Neural progenitor cell (in vitro differentiated cells): Measurements from ENCODE around the gene CABP7. TPM values are rescaled to one million over a fixed set of nuclear protein-coding genes. Genes with fewer than 3 reads are reported as not detected.

Source experiments
- DNase-seq: peaks from one replicate; pipeline ENCODE4 v3.0.0-alpha.2; 2016; ENCODE audit warnings: low spot score
- H2AFZ ChIP-seq: fragments of 200-600 bp; sonication (generic); replicated peaks from 2 replicates; pipeline ENCODE4 v1.6.1; 2016; ENCODE audit warnings: antibody characterized with exemption
- H3F3A ChIP-seq: fragments of 200-600 bp; sonication (generic); 2 replicates; pipeline ENCODE4 v1.6.1; 2016; ENCODE audit warnings: antibody characterized with exemption, low read depth
- H3K27ac ChIP-seq: fragments of 200-600 bp; sonication (generic); 2 replicates; pipeline ENCODE4 v1.5.1; 2016; ENCODE audit warnings: mild to moderate bottlenecking
- H3K27me3 ChIP-seq: fragments of 200-600 bp; sonication (generic); 2 replicates; pipeline ENCODE4 v1.6.1; 2016; ENCODE audit warnings: mild to moderate bottlenecking, moderate library complexity
- H3K36me3 ChIP-seq: fragments of 200-600 bp; sonication (generic); 2 replicates; pipeline ENCODE4 v1.5.1; 2016
- H3K4me1 ChIP-seq: fragments of 200-600 bp; sonication (generic); 2 replicates; pipeline ENCODE4 v1.6.1; 2016; ENCODE audit warnings: mixed run types
- H3K4me2 ChIP-seq: fragments of 200-600 bp; sonication (generic); 2 replicates; pipeline ENCODE4 v1.6.1; 2016
- H3K4me3 ChIP-seq: fragments of 200-600 bp; sonication (generic); 2 replicates; pipeline ENCODE4 v1.5.1; 2016
- H3K79me2 ChIP-seq: fragments of 200-600 bp; sonication (generic); 2 replicates; pipeline ENCODE4 v1.6.1; 2016; ENCODE audit warnings: low read depth
- H3K9ac ChIP-seq: fragments of 200-600 bp; sonication (generic); 2 replicates; pipeline ENCODE4 v1.6.1; 2016
- H3K9me3 ChIP-seq: fragments of 200-600 bp; sonication (generic); 2 replicates; pipeline ENCODE4 v1.5.1; 2016; ENCODE audit warnings: low read depth
- H4K20me1 ChIP-seq: fragments of 200-600 bp; sonication (generic); 2 replicates; pipeline ENCODE4 v1.6.1; 2016; ENCODE audit warnings: low read depth
- H3K27ac Mint-ChIP-seq: 3 replicates; pipeline ENCODE4 v1.8.0; 2021; ENCODE audit warnings: mixed read lengths
- H3K27me3 Mint-ChIP-seq: 2 replicates; pipeline ENCODE4 v1.8.0; 2022; ENCODE audit warnings: low read depth, mild to moderate bottlenecking, inconsistent platforms, moderate library complexity, mixed read lengths; ENCODE audit not compliant: insufficient read depth
- H3K36me3 Mint-ChIP-seq: 3 replicates; pipeline ENCODE4 v1.8.0; 2021; ENCODE audit warnings: mixed read lengths
- H3K4me1 Mint-ChIP-seq: 3 replicates; pipeline ENCODE4 v1.8.0; 2021; ENCODE audit warnings: mixed read lengths
- H3K4me3 Mint-ChIP-seq: 3 replicates; pipeline ENCODE4 v1.8.0; 2021; ENCODE audit warnings: mild to moderate bottlenecking, moderate library complexity, mixed read lengths
- H3K9me3 Mint-ChIP-seq: 3 replicates; pipeline ENCODE4 v1.8.0; 2020; ENCODE audit warnings: mixed read lengths
- EZH2 ChIP-seq: fragments of 200-600 bp; sonication (generic); IDR thresholded peaks from 2 replicates; pipeline ENCODE4 v1.6.1; 2017; ENCODE audit warnings: antibody characterized with exemption, mild to moderate bottlenecking, moderate library complexity
- EZH2phosphoT487 ChIP-seq: fragments of 200-600 bp; sonication (generic); IDR thresholded peaks from 2 replicates; pipeline ENCODE4 v1.6.1; 2017; ENCODE audit warnings: antibody characterized with exemption
- small RNA-seq: library from RNA; depleted of rRNA; stranded (forward); fragments of <200 nt; gene quantifications from one replicate; pipeline ENCODE3, GENCODE V24; 2015
- total RNA-seq: library from RNA; depleted of rRNA; stranded (reverse); fragments of >200 nt; gene quantifications from 2 replicates; pipeline ENCODE4 v1.2.3, GENCODE V29; 2015; ENCODE audit warnings: low replicate concordance
- TF ChIP-seq, protein P1 (sequence below): fragments of 200-600 bp; sonication (generic); IDR thresholded peaks from 2 replicates; pipeline ENCODE4 v1.5.1; 2017; ENCODE audit warnings: antibody characterized with exemption, mild to moderate bottlenecking

The CABP7 gene
- total RNA-seq, 1 donor from 2014 or later: not detected

DNA sequence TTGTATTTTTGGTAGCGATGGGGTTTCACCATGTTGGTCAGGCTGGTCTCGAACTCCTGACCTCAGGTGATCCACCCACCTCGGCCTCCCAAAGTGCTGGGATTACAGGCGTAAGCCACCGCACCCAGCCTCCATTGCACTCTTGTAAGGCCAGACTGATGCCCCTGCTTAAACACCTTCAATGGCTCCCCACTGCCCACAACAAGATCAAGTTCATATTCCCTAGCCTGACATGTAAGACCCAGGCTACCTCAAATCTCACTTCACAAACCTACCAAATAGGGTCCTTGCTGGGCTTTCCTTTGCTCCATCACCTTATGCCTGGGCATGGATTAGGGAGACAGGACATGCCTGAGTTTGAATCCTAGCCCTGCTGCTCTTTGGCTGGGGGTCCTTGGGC, 60.4 kb downstream of the CABP7 start:
- no peaks in the 10 kb centered on the region for H3F3A ChIP-seq
- no peak overlapping the region for H3K9ac ChIP-seq
- no peaks in the 10 kb centered on the region for H3K9me3 ChIP-seq
- TF ChIP-seq EZH2phosphoT487 (no peak), EZH2 (no peak)
- TF ChIP-seq, protein P1, sequence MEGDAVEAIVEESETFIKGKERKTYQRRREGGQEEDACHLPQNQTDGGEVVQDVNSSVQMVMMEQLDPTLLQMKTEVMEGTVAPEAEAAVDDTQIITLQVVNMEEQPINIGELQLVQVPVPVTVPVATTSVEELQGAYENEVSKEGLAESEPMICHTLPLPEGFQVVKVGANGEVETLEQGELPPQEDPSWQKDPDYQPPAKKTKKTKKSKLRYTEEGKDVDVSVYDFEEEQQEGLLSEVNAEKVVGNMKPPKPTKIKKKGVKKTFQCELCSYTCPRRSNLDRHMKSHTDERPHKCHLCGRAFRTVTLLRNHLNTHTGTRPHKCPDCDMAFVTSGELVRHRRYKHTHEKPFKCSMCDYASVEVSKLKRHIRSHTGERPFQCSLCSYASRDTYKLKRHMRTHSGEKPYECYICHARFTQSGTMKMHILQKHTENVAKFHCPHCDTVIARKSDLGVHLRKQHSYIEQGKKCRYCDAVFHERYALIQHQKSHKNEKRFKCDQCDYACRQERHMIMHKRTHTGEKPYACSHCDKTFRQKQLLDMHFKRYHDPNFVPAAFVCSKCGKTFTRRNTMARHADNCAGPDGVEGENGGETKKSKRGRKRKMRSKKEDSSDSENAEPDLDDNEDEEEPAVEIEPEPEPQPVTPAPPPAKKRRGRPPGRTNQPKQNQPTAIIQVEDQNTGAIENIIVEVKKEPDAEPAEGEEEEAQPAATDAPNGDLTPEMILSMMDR: no peak
- no peak overlapping the region for H3K4me2 ChIP-seq
- Mint-ChIP-seq H3K27ac (no peak overlapping the region), H3K4me1 (peaks cover 36% of the 10 kb centered on the region), H3K36me3 (no peaks in the 10 kb centered on the region), H3K9me3 (no peaks in the 10 kb centered on the region), H3K4me3 (no peak overlapping the region), H3K27me3 (no peaks in the 10 kb centered on the region)
- no peaks in the 10 kb centered on the region for H3K79me2 ChIP-seq
- H4K20me1 ChIP-seq: no peaks in the 10 kb centered on the region
- no peaks in the 10 kb centered on the region for H3K36me3 ChIP-seq
- no peak overlapping the region for H2AFZ ChIP-seq
- H3K4me3 ChIP-seq: no peak overlapping the region
- H3K27me3 ChIP-seq: no peaks in the 10 kb centered on the region
- peaks cover 10% of the 10 kb centered on the region for H3K4me1 ChIP-seq
- H3K27ac ChIP-seq: no peak overlapping the region
- no peak for DNase-seq

- peaks cover 10% of the 10 kb centered on the region for H3K4me1 ChIP-seq
- H3K27me3 ChIP-seq: no peaks in the 10 kb centered on the region
- H3K27ac Mint-ChIP-seq: peak overlapping the region; percentile 94
- H3K36me3 Mint-ChIP-seq: no peaks in the 10 kb centered on the region
- H3K79me2 ChIP-seq: no peaks in the 10 kb centered on the region
- H3K9ac ChIP-seq: no peak overlapping the region
- peaks cover 40% of the 10 kb centered on the region for H3K4me1 Mint-ChIP-seq
- no peak overlapping the region for H3K4me2 ChIP-seq
- H3K27me3 Mint-ChIP-seq: no peaks in the 10 kb centered on the region
- no peaks in the 10 kb centered on the region for H3K9me3 Mint-ChIP-seq
- H4K20me1 ChIP-seq: no peaks in the 10 kb centered on the region
- H3K27ac ChIP-seq: no peak overlapping the region
- H3K36me3 ChIP-seq: no peaks in the 10 kb centered on the region
- no peak overlapping the region for H3K4me3 ChIP-seq
- no peak for TF ChIP-seq EZH2
- TF ChIP-seq, protein P1: no peak
- TF ChIP-seq EZH2phosphoT487: no peak
- peak overlapping the region; percentile 73 for H2AFZ ChIP-seq
- no peak for DNase-seq
- H3K4me3 Mint-ChIP-seq: peak overlapping the region; percentile 2
- H3F3A ChIP-seq: no peaks in the 10 kb centered on the region
- no peaks in the 10 kb centered on the region for H3K9me3 ChIP-seq
These were observed 61.2 kb downstream of the CABP7 start for GRCh38 chr22:29780748-29781676.

Small RNA genes within 50 kb of the gene (small RNA-seq; reads per million reads assigned to genes)
- gene AC004882.2: not detected
- not detected for gene RF00019

Other genes with a start within 250 kb of the CABP7 start
- gene NEFH, start 239.8 kb upstream of the CABP7 start, total RNA-seq: 0.31 and 0.43 TPM in 2 replicates
- gene THOC5, start 166.2 kb upstream of the CABP7 start, total RNA-seq: 42.9 and 49.0 TPM in 2 replicates
- 266 and 311 TPM in 2 replicates for gene NIPSNAP1, start 138.9 kb upstream of the CABP7 start, total RNA-seq
- 18.7 and 28.1 TPM in 2 replicates for gene NF2, start 116.4 kb upstream of the CABP7 start, total RNA-seq
- 20.8 and 26.7 TPM in 2 replicates for gene ZMAT5, start 47.0 kb downstream of the CABP7 start, total RNA-seq
- 48.7 and 57.5 TPM in 2 replicates for gene UQCR10, start 47.4 kb downstream of the CABP7 start, total RNA-seq
- 16.1 and 17.3 TPM in 2 replicates for gene ASCC2, start 118.3 kb downstream of the CABP7 start, total RNA-seq
- 35.4 and 40.0 TPM in 2 replicates for gene MTMR3, start 163.2 kb downstream of the CABP7 start, total RNA-seq